HG03457 (cell line): ENCODE data around the gene BPIFA2.
"Not testable (repeated sequence)": the region's sequence is repeated elsewhere in the genome, so short reads cannot be mapped to it uniquely, and the experiment has no call there.

Source experiments
- ATAC-seq: cut with Tn5 transposase; IDR thresholded peaks from one replicate; pipeline ENCODE4 v1.9.1; 2021; ENCODE audit warnings: moderate number of reproducible peaks; ENCODE audit not compliant: unreplicated experiment

Gene BPIFA2, protein sequence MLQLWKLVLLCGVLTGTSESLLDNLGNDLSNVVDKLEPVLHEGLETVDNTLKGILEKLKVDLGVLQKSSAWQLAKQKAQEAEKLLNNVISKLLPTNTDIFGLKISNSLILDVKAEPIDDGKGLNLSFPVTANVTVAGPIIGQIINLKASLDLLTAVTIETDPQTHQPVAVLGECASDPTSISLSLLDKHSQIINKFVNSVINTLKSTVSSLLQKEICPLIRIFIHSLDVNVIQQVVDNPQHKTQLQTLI

DNA sequence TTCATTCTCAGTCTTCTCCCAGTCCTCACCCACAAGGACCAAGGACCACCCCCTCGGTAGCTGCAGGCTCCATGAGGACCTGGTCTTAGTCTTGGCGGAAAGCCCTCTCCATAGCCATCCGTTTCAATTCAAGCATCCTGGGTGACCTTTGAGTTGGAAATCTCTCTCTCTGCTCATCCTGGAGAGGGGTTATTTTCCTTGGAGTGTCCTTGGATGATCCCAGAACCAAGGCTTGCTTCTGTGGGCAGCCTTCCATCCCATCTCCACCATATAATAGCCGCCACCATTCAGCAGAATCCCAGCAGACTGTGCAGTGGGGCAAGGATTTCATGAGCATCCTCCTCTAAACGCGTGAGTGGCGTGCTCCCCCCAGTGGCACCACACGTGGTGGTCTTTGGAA, at the start of gene BPIFA2:
BPIFA2 (plus strand) TSS at position 301 of the 400 bp plus-strand sequence. CDS start 987 bp downstream, outside the sequence.
- ATAC-seq = no peak

GRCh38 chr20:33119725-33120720, 47.9 kb upstream of the BPIFA2 start:
- ATAC-seq = no peak

GRCh38 chr20:33120934-33121333, 47.0 kb upstream of the BPIFA2 start:
- no peak for ATAC-seq

GRCh38 chr20:33122297-33122696, 45.7 kb upstream of the BPIFA2 start:
- not testable (repeated sequence) for ATAC-seq

DNA sequence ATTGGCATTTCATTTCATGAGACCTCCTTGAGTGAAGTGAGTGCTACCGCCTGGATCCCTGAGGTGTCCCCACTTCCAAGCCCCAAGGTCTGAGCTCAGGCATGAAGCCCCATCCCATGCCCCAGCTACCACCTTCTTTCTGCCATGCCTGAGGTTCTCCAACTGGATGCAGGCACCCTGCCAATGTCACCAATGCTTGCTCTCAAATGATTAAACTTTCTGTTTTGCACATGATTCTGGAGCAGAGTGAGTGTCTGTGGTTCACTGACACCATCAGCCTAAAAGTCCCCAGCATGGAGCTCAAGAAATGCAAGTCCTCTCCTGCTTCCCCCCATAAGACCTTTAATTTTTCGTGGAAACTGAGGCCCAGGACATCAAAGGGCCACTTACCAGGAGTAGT, 43.7 kb upstream of the BPIFA2 start:
- no peak for ATAC-seq

GRCh38 chr20:33124994-33125393, 43.0 kb upstream of the BPIFA2 start:
- no peak for ATAC-seq

DNA sequence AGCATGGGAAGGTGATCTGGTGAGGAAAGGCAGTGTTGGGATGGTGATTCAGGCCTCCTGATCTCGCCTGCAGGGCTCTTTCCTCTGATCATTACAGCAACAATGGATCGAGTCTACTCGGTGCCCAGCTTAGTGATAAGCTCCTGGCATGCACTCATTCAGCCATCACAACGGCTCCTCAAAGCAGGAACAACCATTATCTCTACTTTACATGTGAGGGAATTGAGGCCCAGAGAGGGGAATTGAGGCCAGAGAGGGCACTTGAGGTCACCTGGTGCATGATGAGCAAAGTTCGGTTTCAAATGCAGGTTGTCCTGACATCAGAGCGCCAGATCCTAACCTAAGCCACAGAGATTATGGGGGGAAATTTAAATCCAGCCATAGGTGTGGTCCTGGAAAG, 42.0 kb upstream of the BPIFA2 start:
- ATAC-seq = no peak

GRCh38 chr20:33127422-33128097, 40.4 kb upstream of the BPIFA2 start:
- no peak for ATAC-seq

- ATAC-seq = no peak
These were observed 37.3 kb upstream of the BPIFA2 start for GRCh38 chr20:33130568-33131061.

GRCh38 chr20:33131949-33132473, 35.9 kb upstream of the BPIFA2 start:
- ATAC-seq = no peak

- ATAC-seq = no peak
These were observed 35.2 kb upstream of the BPIFA2 start for GRCh38 chr20:33132513-33133372.

DNA sequence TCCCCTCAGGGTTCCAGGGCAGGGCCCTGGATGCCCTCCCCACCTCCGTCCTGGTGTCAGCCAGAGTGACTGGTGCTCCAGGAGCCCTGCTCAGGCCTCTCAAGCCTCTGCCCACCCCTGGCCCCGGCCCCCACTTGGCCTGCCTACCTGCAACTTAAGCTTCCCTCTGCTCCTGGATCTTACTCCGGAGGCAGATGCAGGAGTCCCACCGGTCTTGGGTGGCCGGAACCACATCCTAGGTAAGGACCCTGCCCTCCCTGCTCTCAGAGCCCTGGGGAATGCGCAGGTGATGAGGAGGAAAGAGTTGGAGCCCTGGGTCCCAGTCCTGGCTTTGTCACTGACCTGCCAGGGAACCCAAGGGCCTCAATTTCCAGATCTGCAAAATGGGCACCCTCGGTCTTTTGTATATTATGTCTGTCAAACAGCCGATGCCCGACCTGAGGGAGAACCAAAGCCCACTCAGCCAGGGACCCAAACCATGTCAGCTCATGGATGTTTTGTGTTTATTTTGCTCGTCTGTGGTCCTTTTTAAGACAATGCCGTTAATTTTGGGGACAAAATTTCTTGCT, 34.5 kb upstream of the BPIFA2 start:
- ATAC-seq = no peak

- ATAC-seq = no peak
These were observed 30.8 kb upstream of the BPIFA2 start for GRCh38 chr20:33137195-33137594.

- no peak for ATAC-seq
These were observed 28.5 kb upstream of the BPIFA2 start for GRCh38 chr20:33139467-33139866.

DNA sequence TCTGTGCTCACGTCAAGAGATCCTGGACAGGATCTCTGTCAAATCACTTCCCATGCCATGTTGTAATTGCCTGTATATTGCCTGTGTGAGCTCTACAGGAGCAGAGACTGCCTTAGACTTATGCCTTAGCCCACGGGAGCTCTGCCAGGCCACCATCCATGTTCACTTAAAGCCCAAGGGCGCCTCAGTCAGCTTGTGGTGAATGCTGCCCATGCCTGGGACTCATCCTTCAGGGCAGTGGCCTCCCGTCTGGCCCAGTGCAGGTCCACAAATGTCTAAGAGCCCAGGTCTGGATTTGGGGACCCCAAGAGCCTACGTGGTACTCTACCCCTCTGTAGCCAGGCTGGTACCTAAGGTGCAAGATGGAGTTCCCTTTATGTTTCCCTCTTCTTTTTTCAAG, 22.4 kb upstream of the BPIFA2 start:
- no peak for ATAC-seq

DNA sequence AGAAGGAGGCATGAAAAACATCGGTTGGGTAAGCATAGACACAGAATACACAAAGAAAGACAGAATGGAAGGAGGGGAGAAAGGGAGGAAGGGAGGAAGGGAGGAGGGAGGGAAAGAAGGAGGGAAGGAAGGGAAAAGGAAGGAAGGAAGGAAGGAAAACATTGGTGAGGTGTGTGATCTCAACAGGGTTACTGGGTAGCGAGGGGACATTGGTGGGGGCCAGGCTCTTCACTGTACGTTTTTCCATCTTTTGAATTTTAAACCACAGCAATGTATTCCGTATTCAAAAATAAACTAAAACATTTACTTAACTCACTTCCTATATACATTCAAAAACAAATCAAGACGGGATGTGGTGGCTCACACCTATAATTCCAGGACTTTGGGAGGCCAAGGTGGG, 20.7 kb upstream of the BPIFA2 start:
- no peak for ATAC-seq

DNA sequence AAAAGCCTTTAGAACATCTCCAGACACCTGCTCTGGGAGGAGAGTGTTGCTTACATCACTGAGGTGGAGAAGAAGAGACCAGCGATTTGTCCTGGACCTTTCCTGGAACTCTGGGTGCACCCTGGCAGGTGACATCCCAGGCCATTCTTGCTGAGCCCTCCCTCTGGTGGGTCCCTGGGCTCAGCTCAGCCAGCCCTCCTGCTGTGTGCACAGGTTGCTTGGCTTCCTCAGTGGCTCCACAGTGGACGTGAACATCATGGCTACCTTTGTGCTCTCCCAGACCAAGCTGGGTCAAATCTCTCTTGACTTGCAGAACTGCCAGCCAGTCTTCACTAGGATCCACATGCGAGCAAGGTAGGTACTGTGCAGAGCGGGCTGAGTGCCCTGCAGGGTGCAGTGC, 19.9 kb upstream of the BPIFA2 start:
- no peak for ATAC-seq

- no peak for ATAC-seq
These were observed 13.7 kb upstream of the BPIFA2 start for GRCh38 chr20:33154252-33154651.

DNA sequence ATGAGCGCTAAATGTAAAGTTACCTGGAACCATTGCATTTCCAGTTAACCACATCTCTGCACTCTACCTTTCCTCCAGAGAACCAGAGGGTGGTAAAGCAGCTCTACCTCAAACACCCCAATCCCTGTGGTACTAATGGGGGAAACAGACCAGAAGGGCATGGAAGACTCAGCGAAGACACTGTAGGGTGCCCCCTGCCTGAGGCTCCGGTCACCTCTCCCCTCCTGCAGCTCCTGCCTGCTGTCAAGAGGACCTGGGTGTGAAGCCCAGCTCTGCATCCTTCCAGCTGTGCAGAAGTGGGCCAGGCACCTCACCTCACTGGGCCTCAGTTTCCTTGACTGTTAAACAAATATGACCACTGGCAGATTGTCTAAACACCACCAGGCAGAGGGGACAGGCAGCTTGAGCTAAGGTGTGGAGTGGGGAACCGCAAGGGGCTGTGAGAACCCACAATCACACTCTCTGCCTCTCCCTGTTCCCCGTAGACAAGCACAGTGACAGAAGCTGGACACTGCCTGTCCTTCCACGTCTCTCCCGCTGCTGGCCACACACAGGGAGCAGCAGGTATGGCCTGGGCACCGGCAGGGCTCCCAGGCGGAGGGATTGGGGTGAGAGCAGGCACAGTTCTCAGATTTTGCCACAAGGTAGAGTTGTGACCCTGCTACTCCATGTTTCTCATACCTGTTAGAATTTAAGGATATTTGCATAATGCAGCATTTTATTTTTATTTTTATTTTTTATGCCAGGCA, 9.1 kb upstream of the BPIFA2 start:
- no peak for ATAC-seq
